ENCODE measurements around the gene FIGN. TPM values are rescaled to one million over a fixed set of nuclear protein-coding genes. Genes with fewer than 3 reads are reported as not detected.
A peak's percentile ranks its signal among the peaks of the same experiment; 100 is the strongest.

The FIGN gene
- total and polyA plus RNA-seq, 4 donors: 1.1 to 7.8 (median 5.1) TPM

GRCh38 chr2:163715668-163716067 lies 20.1 kb downstream of the FIGN start:
- no peak for TF ChIP-seq FOXA1 (IDR thresholded peaks at IDR 0.05)
- TF ChIP-seq RXRA (IDR thresholded peaks at IDR 0.05): no peak
- TF ChIP-seq SP1 (IDR thresholded peaks at IDR 0.05): no peak
- no peak for TF ChIP-seq EGR1 (IDR thresholded peaks at IDR 0.05; ENCODE audit: low read depth in 2 of 2)
- TF ChIP-seq TAF1 (conservative IDR thresholded peaks at IDR 0.05): no peak
- no peak for TF ChIP-seq YY1 (IDR thresholded peaks at IDR 0.05)
- no peak for TF ChIP-seq GABPA (IDR thresholded peaks at IDR 0.05 in 1 of 2, conservative IDR thresholded peaks at IDR 0.05 in 1 of 2)
- no peak for TF ChIP-seq NR2F2 (IDR thresholded peaks at IDR 0.05)
- TF ChIP-seq ZBTB33 (IDR thresholded peaks at IDR 0.05): no peak
- no peak for TF ChIP-seq HNF4G (IDR thresholded peaks at IDR 0.05)
- no peak for TF ChIP-seq FOXA2 (IDR thresholded peaks at IDR 0.05)
- no peak for TF ChIP-seq ATF3 (IDR thresholded peaks at IDR 0.05)
- Histone ChIP-seq H3K27me3 (ENCODE audit: control insufficient read depth in 4 of 4, insufficient read depth in 4 of 4, low read length in 3 of 4) (no peaks in the 10 kb centered on the region), H3K27ac (ENCODE audit: low read depth in 1 of 2, low read length in 2 of 2) (peak overlapping the region in 1 of 2 donors; percentile 67), H3K9me3 (ENCODE audit: control insufficient read depth in 4 of 4, low read length in 3 of 4) (no peaks in the 10 kb centered on the region), H3K4me1 (ENCODE audit: control insufficient read depth in 4 of 4, insufficient read depth in 4 of 4, low read length in 3 of 4) (peaks cover 2 to 36% (median 28%) of the 10 kb centered on the region in 4 donors), H3K9ac (ENCODE audit: low read depth in 1 of 2, low read length in 2 of 2) (no peak overlapping the region), H3K36me3 (ENCODE audit: control insufficient read depth in 4 of 4, insufficient read depth in 3 of 4, low read depth in 1 of 4, low read length in 3 of 4) (no peaks in the 10 kb centered on the region), H3K4me3 (ENCODE audit: low read depth in 1 of 3, low read length in 3 of 3) (no peak overlapping the region)
- no peak for DNase-seq (ENCODE audit: low spot score)
- WGBS: 93% methylated on average over 1 of the region's 1 CpG

- Histone ChIP-seq H3K9me3 (ENCODE audit: control insufficient read depth in 4 of 4, low read length in 3 of 4) (no peaks in the 10 kb centered on the region), H3K27me3 (ENCODE audit: control insufficient read depth in 4 of 4, insufficient read depth in 4 of 4, low read length in 3 of 4) (no peaks in the 10 kb centered on the region), H3K4me3 (ENCODE audit: low read depth in 1 of 3, low read length in 3 of 3) (no peak overlapping the region), H3K27ac (ENCODE audit: low read depth in 1 of 2, low read length in 2 of 2) (peak overlapping the region; percentile 26 to 67), H3K36me3 (ENCODE audit: control insufficient read depth in 4 of 4, insufficient read depth in 3 of 4, low read depth in 1 of 4, low read length in 3 of 4) (no peaks in the 10 kb centered on the region), H3K4me1 (ENCODE audit: control insufficient read depth in 4 of 4, insufficient read depth in 4 of 4, low read length in 3 of 4) (peaks cover 2 to 40% (median 31%) of the 10 kb centered on the region in 4 donors), H3K9ac (ENCODE audit: low read depth in 1 of 2, low read length in 2 of 2) (no peak overlapping the region)
- no peak for DNase-seq (ENCODE audit: low spot score)
- WGBS: 44% methylated on average over 8 of the region's 8 CpGs
- no peak for TF ChIP-seq NR2F2 (IDR thresholded peaks at IDR 0.05)
- no peak for TF ChIP-seq RAD21 (IDR thresholded peaks at IDR 0.05)
- TF ChIP-seq HNF4A (conservative IDR thresholded peaks at IDR 0.05): peak; percentile 39 to 69
- no peak for TF ChIP-seq GABPA (IDR thresholded peaks at IDR 0.05 in 1 of 2, conservative IDR thresholded peaks at IDR 0.05 in 1 of 2)
- peak; percentile 30 for TF ChIP-seq HNF4G (IDR thresholded peaks at IDR 0.05)
- TF ChIP-seq RXRA (IDR thresholded peaks at IDR 0.05): peak in 1 of 2 donors; percentile 63
- no peak for TF ChIP-seq CTCF (IDR thresholded peaks at IDR 0.05; ENCODE audit: low read depth, low read length, missing input control)
- peak; percentile 38 for TF ChIP-seq YY1 (IDR thresholded peaks at IDR 0.05)
- TF ChIP-seq SP1 (IDR thresholded peaks at IDR 0.05): peak; percentile 33
These were observed 20.6 kb downstream of the FIGN start for GRCh38 chr2:163715199-163715598.

Data from liver (tissue), 9 donors.